Epithelial cell of esophagus (primary cell): ENCODE data around the gene KNTC1.
A peak's percentile ranks its signal among the peaks of the same experiment; 100 is the strongest.

Experiments
- DNase-seq: peaks from one replicate; pipeline ENCODE4 v3.0.0; 2010; ENCODE audit warnings: low read depth
- H3K4me3 ChIP-seq: 2 replicates; pipeline ENCODE4 v1.5.1; 2011; ENCODE audit warnings: mild to moderate bottlenecking, low read length, control low read depth
- CTCF ChIP-seq: IDR thresholded peaks from 2 replicates; pipeline ENCODE4 v1.5.1; 2011; ENCODE audit warnings: low read depth, mild to moderate bottlenecking, low read length, control low read depth, inconsistent platforms; ENCODE audit not compliant: insufficient read depth; ENCODE audit errors: missing control alignments

The KNTC1 gene

GRCh38 chr12:122596838-122597237 lies 69.8 kb downstream of the KNTC1 start:
- no peak for TF ChIP-seq CTCF
- H3K4me3 ChIP-seq, result no peak overlapping the region
- DNase-seq, result no peak

GRCh38 chr12:122602456-122602855 lies 75.4 kb downstream of the KNTC1 start:
- DNase-seq, result peak; percentile 61
- no peak for TF ChIP-seq CTCF
- no peak overlapping the region for H3K4me3 ChIP-seq

- DNase-seq, result no peak
- H3K4me3 ChIP-seq, result no peak overlapping the region
- TF ChIP-seq CTCF, result no peak
Measured at GRCh38 chr12:122604993-122605392, 77.9 kb downstream of the KNTC1 start.

- no peak for TF ChIP-seq CTCF
- no peak for DNase-seq
- H3K4me3 ChIP-seq, result no peak overlapping the region
Measured at GRCh38 chr12:122609732-122610131, 82.7 kb downstream of the KNTC1 start.

- H3K4me3 ChIP-seq, result no peak overlapping the region
- no peak for DNase-seq
- TF ChIP-seq CTCF, result no peak
Measured at GRCh38 chr12:122610207-122610606, 83.2 kb downstream of the KNTC1 start.

- peak; percentile 88 for DNase-seq
- TF ChIP-seq CTCF, result no peak
- no peak overlapping the region for H3K4me3 ChIP-seq
Measured at GRCh38 chr12:122610911-122611310, 83.9 kb downstream of the KNTC1 start.

GRCh38 chr12:122614839-122615238 lies 87.8 kb downstream of the KNTC1 start:
- TF ChIP-seq CTCF, result no peak
- no peak overlapping the region for H3K4me3 ChIP-seq
- DNase-seq, result no peak
